ENCODE measurements around the gene MAN2B1. TPM values are rescaled to one million over a fixed set of nuclear protein-coding genes. Genes with fewer than 3 reads are reported as not detected.

The MAN2B1 gene
- polyA plus RNA-seq, 2 of the 4 experiments (the other 2 are of a cell fraction), result 13.0 to 16.3 TPM

DNA sequence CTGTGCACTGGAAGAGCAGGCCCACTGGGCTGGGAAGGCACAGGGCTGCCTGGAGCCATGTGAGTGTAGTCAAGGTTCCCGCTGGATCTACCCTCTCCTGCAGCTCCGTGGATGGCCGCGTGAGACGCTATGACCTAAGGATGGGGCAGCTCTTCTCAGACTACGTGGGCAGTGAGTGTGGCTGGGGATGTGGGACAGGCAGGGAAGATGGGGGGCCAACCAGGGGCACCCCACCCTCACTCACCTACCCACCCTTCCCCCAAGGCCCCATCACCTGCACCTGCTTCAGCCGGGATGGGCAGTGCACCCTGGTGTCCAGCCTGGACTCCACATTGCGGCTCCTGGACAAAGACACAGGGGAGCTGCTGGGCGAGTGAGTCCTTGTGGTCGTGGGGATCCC, 6.2 kb upstream of the MAN2B1 start:
- 100% methylated on average over 6 of the region's 10 CpGs for WGBS (ENCODE audit: missing lambda C conversion rate)
- no peaks in the 10 kb centered on the region for H3K9me3 ChIP-seq
- no peak for FAIRE-seq
- H3K4me2 ChIP-seq, result no peak overlapping the region
- H3K27ac ChIP-seq, result no peak overlapping the region
- H3K4me1 ChIP-seq, result peaks cover 11% of the 10 kb centered on the region
- ChIA-PET POLR2A (no interaction called here), CTCF (interaction anchor here (1.2 to 2.6 kb wide), 7 partner anchors 8 to 175 kb away, joined by 3 to 7 read pairs (median 5); partner anchors contain the start of gene DHPS)
- H3K4me3 ChIP-seq, result no peak overlapping the region
- no peak for DNase-seq (ENCODE audit: low read depth in 1 of 2, low spot score in 1 of 2)
- no peak for ATAC-seq
- TF ChIP-seq CBX2 (IDR thresholded peaks at IDR 0.05; ENCODE audit: borderline replicate concordance, low read depth) (no peak), TP53 (CRISPR knock-in tag; IDR thresholded peaks at IDR 0.05) (no peak), POLR2AphosphoS2 (conservative IDR thresholded peaks at IDR 0.05; ENCODE audit: low read length) (no peak), HOXB5 (CRISPR knock-in tag; IDR thresholded peaks at IDR 0.05) (no peak), FOXS1 (CRISPR knock-in tag; IDR thresholded peaks at IDR 0.05) (no peak), PBX3 (IDR thresholded peaks at IDR 0.05) (no peak)
- TF ChIP-seq, protein P1, sequence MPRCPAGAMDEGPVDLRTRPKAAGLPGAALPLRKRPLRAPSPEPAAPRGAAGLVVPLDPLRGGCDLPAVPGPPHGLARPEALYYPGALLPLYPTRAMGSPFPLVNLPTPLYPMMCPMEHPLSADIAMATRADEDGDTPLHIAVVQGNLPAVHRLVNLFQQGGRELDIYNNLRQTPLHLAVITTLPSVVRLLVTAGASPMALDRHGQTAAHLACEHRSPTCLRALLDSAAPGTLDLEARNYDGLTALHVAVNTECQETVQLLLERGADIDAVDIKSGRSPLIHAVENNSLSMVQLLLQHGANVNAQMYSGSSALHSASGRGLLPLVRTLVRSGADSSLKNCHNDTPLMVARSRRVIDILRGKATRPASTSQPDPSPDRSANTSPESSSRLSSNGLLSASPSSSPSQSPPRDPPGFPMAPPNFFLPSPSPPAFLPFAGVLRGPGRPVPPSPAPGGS (IDR thresholded peaks at IDR 0.05), result no peak

DNA sequence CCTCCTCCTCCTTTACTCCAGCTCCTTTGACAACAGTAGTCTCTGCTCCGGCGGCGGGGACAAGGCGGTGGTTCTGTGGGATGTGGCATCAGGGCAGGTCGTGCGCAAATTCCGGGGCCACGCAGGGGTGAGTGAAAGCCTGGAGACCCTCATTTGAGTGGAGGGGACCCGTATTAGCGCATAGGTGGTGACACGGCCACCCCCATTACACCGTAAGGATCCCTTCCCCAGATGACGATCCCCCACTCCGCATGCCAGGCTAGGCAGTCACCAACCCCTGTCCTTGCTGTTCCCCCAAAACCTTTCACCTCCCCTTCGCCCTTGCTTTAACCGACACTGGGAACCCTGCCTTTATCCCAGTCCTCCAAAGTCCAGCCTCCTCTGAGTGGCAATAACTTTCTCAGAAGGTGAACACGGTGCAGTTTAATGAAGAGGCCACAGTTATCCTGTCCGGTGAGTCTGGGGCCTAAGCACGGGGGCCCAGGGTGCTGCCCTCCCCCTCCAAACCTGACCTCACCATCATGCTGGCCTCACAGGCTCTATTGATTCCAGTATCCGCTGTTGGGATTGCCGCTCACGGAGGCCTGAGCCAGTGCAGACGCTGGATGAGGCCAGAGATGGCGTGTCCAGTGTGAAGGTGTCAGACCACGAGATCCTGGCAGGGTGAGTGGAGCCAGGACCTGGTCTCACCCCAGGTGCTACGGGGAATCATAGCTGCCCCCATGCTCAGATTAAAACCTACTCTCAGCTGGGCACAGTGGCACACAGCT, 3.8 kb upstream of the MAN2B1 start:
- peaks cover 11% of the 10 kb centered on the region for H3K4me1 ChIP-seq
- 0 out of 5 replicates have a peak, but pooled peaks of 1 of the 2 experiments have one; percentile 3 for TF ChIP-seq JUN (IDR thresholded peaks at IDR 0.05)
- no peak for TF ChIP-seq NR3C1 (IDR thresholded peaks at IDR 0.05)
- peak overlapping the region; percentile 95 to 99 for H3K27ac ChIP-seq
- POLR2A ChIA-PET, result no interaction called here
- DNase-seq (ENCODE audit: low read depth in 1 of 2, low spot score in 1 of 2), result no peak
- H3K4me3 ChIP-seq, result peak overlapping the region; percentile 97
- FAIRE-seq, result no peak
- H3K9me3 ChIP-seq, result no peaks in the 10 kb centered on the region
- ATAC-seq, result no peak
- CTCF ChIA-PET, result interaction anchor here (1.6 to 2.6 kb wide), 2 partner anchors 9 to 177 kb away, joined by 5 read pairs; no protein-coding TSS in a partner anchor
- peak overlapping the region; percentile 93 for H3K4me2 ChIP-seq
- 33% methylated on average over 9 of the region's 26 CpGs for WGBS (ENCODE audit: missing lambda C conversion rate)

- H3K4me1 ChIP-seq, result peaks cover 11% of the 10 kb centered on the region
- DNase-seq (ENCODE audit: low read depth in 1 of 2, low spot score in 1 of 2) (peak; percentile 71 to 89), FAIRE-seq (no peak), ATAC-seq (peak; percentile 49 to 69)
- CTCF ChIA-PET, result interaction anchor here (1.4 to 2.6 kb wide), 3 partner anchors 9 to 178 kb away, joined by 3 to 5 read pairs (median 5); no protein-coding TSS in a partner anchor
- POLR2A ChIA-PET, result interaction anchor here (0.9 kb wide), 1 partner anchor 59 kb away, joined by 3 read pairs; the partner anchor contains the start of genes ZNF490 and ZNF791
- H3K27ac ChIP-seq, result peak overlapping the region; percentile 95 to 99
- under 1% methylated on average over 43 of the region's 64 CpGs for WGBS (ENCODE audit: missing lambda C conversion rate)
- peak overlapping the region; percentile 97 for H3K4me3 ChIP-seq
- peak overlapping the region; percentile 93 for H3K4me2 ChIP-seq
- H3K9me3 ChIP-seq, result no peaks in the 10 kb centered on the region
- TF ChIP-seq ZFP36 (IDR thresholded peaks at IDR 0.05; ENCODE audit: borderline replicate concordance, partially characterized antibody), result no peak
- peak; percentile 13; the same call in 1 of the 2 replicates for TF ChIP-seq PHF8 (IDR thresholded peaks at IDR 0.05; ENCODE audit: borderline replicate concordance, low read depth)
- no peak for TF ChIP-seq MAFK (IDR thresholded peaks at IDR 0.05; ENCODE audit: partially characterized antibody)
- TF ChIP-seq RFX5 (IDR thresholded peaks at IDR 0.05), result peak; percentile 49; the same call in 1 of the 2 replicates
- no peak for TF ChIP-seq RARB (CRISPR knock-in tag; IDR thresholded peaks at IDR 0.05)
- TF ChIP-seq CHD2 (IDR thresholded peaks at IDR 0.05; ENCODE audit: low read length, partially characterized antibody), result no peak
- no peak for TF ChIP-seq HEYL (CRISPR knock-in tag; IDR thresholded peaks at IDR 0.05)
- TF ChIP-seq MYC (IDR thresholded peaks at IDR 0.05; ENCODE audit: borderline replicate concordance, low read length), result 0 out of 2 replicates have a peak, but pooled peaks have one; percentile 5
- TF ChIP-seq GATA3 (IDR thresholded peaks at IDR 0.05; ENCODE audit: borderline replicate concordance), result no peak; the same call in 1 of the 2 replicates
- TF ChIP-seq ATOH8 (CRISPR knock-in tag; IDR thresholded peaks at IDR 0.05; ENCODE audit: low read depth), result no peak
- TF ChIP-seq CBX2 (IDR thresholded peaks at IDR 0.05; ENCODE audit: borderline replicate concordance, low read depth), result no peak
- TF ChIP-seq FOSL2 (IDR thresholded peaks at IDR 0.05), result no peak
- TF ChIP-seq FOSL2 (CRISPR knock-in tag; IDR thresholded peaks at IDR 0.05), result peak; percentile 25; the same call in 1 of the 2 replicates
- TF ChIP-seq, protein P1 (IDR thresholded peaks at IDR 0.05), result no peak
- TF ChIP-seq SREBF2 (IDR thresholded peaks at IDR 0.05), result no peak
- peak; percentile 55 for TF ChIP-seq POLR2A (IDR thresholded peaks at IDR 0.05; ENCODE audit: low read length)
- TF ChIP-seq, protein P2, sequence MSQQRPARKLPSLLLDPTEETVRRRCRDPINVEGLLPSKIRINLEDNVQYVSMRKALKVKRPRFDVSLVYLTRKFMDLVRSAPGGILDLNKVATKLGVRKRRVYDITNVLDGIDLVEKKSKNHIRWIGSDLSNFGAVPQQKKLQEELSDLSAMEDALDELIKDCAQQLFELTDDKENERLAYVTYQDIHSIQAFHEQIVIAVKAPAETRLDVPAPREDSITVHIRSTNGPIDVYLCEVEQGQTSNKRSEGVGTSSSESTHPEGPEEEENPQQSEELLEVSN (IDR thresholded peaks at IDR 0.05; ENCODE audit: borderline replicate concordance, low read depth), result no peak
- TF ChIP-seq, protein P3, sequence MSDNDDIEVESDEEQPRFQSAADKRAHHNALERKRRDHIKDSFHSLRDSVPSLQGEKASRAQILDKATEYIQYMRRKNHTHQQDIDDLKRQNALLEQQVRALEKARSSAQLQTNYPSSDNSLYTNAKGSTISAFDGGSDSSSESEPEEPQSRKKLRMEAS (IDR thresholded peaks at IDR 0.05), result peak; percentile 87
- TF ChIP-seq RCOR1 (IDR thresholded peaks at IDR 0.05; ENCODE audit: low read depth, low read length), result no peak
- peak in 1 of 2 experiments; percentile 57; a peak in 1 of 5 replicates for TF ChIP-seq JUN (IDR thresholded peaks at IDR 0.05)
Measured at GRCh38 chr19:12669270-12670158, 3.0 kb upstream of the MAN2B1 start.

All from A549 (cell line).